ENCODE results near the gene GXYLT1.

DNA sequence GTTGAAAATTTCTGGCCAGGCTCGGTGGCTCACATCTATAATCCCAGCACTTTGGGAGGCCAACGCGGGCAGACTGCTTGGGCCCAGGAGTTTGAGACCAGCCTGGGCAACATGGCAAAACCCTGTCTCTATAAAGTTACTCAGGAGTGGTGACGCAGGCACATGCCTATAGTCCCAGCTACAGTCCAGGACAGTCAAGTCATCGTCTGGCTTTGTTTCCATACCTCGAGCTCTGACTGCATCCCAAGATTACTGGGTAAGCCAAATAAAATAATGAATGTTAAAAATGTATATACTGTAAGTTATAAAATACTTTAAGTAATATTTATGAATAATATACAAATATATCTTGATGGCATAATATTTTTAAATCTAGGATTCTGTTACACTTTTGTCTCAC, 23.0 kb upstream of the GXYLT1 start:
- TF ChIP-seq, protein P1, sequence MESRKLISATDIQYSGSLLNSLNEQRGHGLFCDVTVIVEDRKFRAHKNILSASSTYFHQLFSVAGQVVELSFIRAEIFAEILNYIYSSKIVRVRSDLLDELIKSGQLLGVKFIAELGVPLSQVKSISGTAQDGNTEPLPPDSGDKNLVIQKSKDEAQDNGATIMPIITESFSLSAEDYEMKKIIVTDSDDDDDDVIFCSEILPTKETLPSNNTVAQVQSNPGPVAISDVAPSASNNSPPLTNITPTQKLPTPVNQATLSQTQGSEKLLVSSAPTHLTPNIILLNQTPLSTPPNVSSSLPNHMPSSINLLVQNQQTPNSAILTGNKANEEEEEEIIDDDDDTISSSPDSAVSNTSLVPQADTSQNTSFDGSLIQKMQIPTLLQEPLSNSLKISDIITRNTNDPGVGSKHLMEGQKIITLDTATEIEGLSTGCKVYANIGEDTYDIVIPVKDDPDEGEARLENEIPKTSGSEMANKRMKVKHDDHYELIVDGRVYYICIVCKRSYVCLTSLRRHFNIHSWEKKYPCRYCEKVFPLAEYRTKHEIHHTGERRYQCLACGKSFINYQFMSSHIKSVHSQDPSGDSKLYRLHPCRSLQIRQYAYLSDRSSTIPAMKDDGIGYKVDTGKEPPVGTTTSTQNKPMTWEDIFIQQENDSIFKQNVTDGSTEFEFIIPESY (IDR thresholded peaks at IDR 0.05; ENCODE audit: extremely low read depth, insufficient replicate concordance, low read length), result no peak
- TF ChIP-seq EZH2 (IDR thresholded peaks at IDR 0.05), result no peak
- TF ChIP-seq, protein P2, sequence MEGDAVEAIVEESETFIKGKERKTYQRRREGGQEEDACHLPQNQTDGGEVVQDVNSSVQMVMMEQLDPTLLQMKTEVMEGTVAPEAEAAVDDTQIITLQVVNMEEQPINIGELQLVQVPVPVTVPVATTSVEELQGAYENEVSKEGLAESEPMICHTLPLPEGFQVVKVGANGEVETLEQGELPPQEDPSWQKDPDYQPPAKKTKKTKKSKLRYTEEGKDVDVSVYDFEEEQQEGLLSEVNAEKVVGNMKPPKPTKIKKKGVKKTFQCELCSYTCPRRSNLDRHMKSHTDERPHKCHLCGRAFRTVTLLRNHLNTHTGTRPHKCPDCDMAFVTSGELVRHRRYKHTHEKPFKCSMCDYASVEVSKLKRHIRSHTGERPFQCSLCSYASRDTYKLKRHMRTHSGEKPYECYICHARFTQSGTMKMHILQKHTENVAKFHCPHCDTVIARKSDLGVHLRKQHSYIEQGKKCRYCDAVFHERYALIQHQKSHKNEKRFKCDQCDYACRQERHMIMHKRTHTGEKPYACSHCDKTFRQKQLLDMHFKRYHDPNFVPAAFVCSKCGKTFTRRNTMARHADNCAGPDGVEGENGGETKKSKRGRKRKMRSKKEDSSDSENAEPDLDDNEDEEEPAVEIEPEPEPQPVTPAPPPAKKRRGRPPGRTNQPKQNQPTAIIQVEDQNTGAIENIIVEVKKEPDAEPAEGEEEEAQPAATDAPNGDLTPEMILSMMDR (IDR thresholded peaks at IDR 0.05 in 2 of 3, conservative IDR thresholded peaks at IDR 0.05 in 1 of 3; ENCODE audit: borderline replicate concordance in 1 of 3, insufficient read depth in 1 of 3, low read depth in 2 of 3, low read length in 2 of 3), result no peak
- TF ChIP-seq, protein P3, sequence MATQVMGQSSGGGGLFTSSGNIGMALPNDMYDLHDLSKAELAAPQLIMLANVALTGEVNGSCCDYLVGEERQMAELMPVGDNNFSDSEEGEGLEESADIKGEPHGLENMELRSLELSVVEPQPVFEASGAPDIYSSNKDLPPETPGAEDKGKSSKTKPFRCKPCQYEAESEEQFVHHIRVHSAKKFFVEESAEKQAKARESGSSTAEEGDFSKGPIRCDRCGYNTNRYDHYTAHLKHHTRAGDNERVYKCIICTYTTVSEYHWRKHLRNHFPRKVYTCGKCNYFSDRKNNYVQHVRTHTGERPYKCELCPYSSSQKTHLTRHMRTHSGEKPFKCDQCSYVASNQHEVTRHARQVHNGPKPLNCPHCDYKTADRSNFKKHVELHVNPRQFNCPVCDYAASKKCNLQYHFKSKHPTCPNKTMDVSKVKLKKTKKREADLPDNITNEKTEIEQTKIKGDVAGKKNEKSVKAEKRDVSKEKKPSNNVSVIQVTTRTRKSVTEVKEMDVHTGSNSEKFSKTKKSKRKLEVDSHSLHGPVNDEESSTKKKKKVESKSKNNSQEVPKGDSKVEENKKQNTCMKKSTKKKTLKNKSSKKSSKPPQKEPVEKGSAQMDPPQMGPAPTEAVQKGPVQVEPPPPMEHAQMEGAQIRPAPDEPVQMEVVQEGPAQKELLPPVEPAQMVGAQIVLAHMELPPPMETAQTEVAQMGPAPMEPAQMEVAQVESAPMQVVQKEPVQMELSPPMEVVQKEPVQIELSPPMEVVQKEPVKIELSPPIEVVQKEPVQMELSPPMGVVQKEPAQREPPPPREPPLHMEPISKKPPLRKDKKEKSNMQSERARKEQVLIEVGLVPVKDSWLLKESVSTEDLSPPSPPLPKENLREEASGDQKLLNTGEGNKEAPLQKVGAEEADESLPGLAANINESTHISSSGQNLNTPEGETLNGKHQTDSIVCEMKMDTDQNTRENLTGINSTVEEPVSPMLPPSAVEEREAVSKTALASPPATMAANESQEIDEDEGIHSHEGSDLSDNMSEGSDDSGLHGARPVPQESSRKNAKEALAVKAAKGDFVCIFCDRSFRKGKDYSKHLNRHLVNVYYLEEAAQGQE (IDR thresholded peaks at IDR 0.05; ENCODE audit: low read depth), result no peak
- no peak for TF ChIP-seq YY1 (IDR thresholded peaks at IDR 0.05; ENCODE audit: extremely low read depth, insufficient replicate concordance, low read depth, low read length)
- TF ChIP-seq SP1 (IDR thresholded peaks at IDR 0.05; ENCODE audit: low read depth), result no peak
- TF ChIP-seq POLR2A (IDR thresholded peaks at IDR 0.05; ENCODE audit: borderline replicate concordance, extremely low read depth, insufficient read depth, insufficient read length), result no peak
- TF ChIP-seq ZNF274 (IDR thresholded peaks at IDR 0.05; ENCODE audit: low read depth, low read length), result no peak
- no peak for TF ChIP-seq POLR2AphosphoS5 (IDR thresholded peaks at IDR 0.05; ENCODE audit: low read depth, low read length)
- TF ChIP-seq SRF (IDR thresholded peaks at IDR 0.05; ENCODE audit: low read depth), result no peak

All from HCT116 (cell line).